DND-41 (cell line): ENCODE data around the gene BRAF.

Source experiments
- CTCF ChIP-seq: IDR thresholded peaks from 2 replicates; pipeline ENCODE4 v1.5.1; 2012; ENCODE audit warnings: borderline replicate concordance, low read length, moderate library complexity, mild to moderate bottlenecking; ENCODE audit not compliant: poor library complexity, severe bottlenecking; ENCODE audit errors: extremely low read depth
- EZH2 ChIP-seq: IDR thresholded peaks from 3 replicates; pipeline ENCODE4 v1.6.1; 2012; ENCODE audit warnings: borderline replicate concordance, low read depth, mild to moderate bottlenecking, moderate library complexity, low read length, inconsistent platforms; ENCODE audit not compliant: severe bottlenecking

GRCh38 chr7:140831724-140832123, 93.0 kb downstream of the BRAF start:
- TF ChIP-seq CTCF (no peak), EZH2 (no peak)
